Large intestine (tissue), 3 donors: ENCODE data around the gene USP17L11. TPM values are rescaled to one million over a fixed set of nuclear protein-coding genes. Genes with fewer than 3 reads are reported as not detected.
A peak's percentile ranks its signal among the peaks of the same experiment; 100 is the strongest.
"Not testable (repeated sequence)": the region's sequence is repeated elsewhere in the genome, so short reads cannot be mapped to it uniquely, and the experiment has no call there.

ENCODE experiments used
- DNase-seq, 2 donors: peaks; one replicate each; pipeline versions ENCODE4 v3.0.0 to v3.0.0-alpha.2; 2013
- H3K27ac ChIP-seq: one replicate; pipeline ENCODE4 v1.5.1; 2013; ENCODE audit warnings: low read length
- H3K27me3 ChIP-seq: 2 replicates; pipeline ENCODE4 v1.6.1; 2013; ENCODE audit warnings: low read length; ENCODE audit not compliant: control insufficient read depth, insufficient read depth
- H3K36me3 ChIP-seq: 2 replicates; pipeline ENCODE4 v1.6.1; 2013; ENCODE audit warnings: low read length; ENCODE audit not compliant: control insufficient read depth, insufficient read depth
- H3K4me1 ChIP-seq: one replicate; pipeline ENCODE4 v1.6.1; 2013; ENCODE audit warnings: low read length; ENCODE audit not compliant: control insufficient read depth, insufficient read depth
- H3K4me3 ChIP-seq: one replicate; pipeline ENCODE4 v1.5.1; 2013; ENCODE audit warnings: low read length
- H3K9me3 ChIP-seq: one replicate; pipeline ENCODE4 v1.6.1; 2013; ENCODE audit warnings: mild to moderate bottlenecking, low read depth, low read length, moderate library complexity; ENCODE audit not compliant: control insufficient read depth
- WGBS: methylation state at CpG from one replicate; pipeline ENCODE4 v1.1.5; 2013; ENCODE audit warnings: low lambda C conversion rate; ENCODE audit not compliant: insufficient coverage; 5-methylcytosine and 5-hydroxymethylcytosine counted together
- polyA plus RNA-seq: library from polyadenylated mRNA; unstranded; fragments of 120-200 nt; gene quantifications from one replicate; pipeline ENCODE4 v1.2.1, GENCODE V29; 2013

The USP17L11 gene
- polyA plus RNA-seq, 1 donor: not detected

DNA sequence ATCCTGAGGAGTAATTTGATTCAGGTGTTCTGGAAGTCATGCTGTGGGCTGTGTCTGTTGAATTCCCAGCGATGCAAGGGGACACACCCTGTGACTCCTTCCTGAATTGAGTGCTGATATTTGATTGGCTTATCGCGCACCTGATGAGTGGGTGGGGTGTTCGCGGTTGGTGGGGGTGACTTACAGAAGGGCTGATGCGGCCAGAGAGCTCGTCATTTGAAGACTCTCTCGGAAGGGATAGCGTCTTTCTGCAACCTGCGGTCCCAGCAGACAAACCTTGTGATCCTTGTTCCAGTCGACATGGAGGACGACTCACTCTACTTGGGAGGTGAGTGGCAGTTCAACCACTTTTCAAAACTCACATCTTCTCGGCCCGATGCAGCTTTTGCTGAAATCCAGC, 28.4 kb downstream of the USP17L11 start, which contains the start of gene USP17L17:
USP17L17 (plus strand) TSS at position 301 of the 400 bp plus-strand sequence; CDS start at position 301, 0 bp downstream.
- WGBS: no CpG with 5 or more reads among the region's 14 CpGs
- not testable (repeated sequence) for H3K27me3 ChIP-seq, H3K9me3 ChIP-seq, H3K27ac ChIP-seq, H3K4me3 ChIP-seq, H3K4me1 ChIP-seq, H3K36me3 ChIP-seq, DNase-seq

DNA sequence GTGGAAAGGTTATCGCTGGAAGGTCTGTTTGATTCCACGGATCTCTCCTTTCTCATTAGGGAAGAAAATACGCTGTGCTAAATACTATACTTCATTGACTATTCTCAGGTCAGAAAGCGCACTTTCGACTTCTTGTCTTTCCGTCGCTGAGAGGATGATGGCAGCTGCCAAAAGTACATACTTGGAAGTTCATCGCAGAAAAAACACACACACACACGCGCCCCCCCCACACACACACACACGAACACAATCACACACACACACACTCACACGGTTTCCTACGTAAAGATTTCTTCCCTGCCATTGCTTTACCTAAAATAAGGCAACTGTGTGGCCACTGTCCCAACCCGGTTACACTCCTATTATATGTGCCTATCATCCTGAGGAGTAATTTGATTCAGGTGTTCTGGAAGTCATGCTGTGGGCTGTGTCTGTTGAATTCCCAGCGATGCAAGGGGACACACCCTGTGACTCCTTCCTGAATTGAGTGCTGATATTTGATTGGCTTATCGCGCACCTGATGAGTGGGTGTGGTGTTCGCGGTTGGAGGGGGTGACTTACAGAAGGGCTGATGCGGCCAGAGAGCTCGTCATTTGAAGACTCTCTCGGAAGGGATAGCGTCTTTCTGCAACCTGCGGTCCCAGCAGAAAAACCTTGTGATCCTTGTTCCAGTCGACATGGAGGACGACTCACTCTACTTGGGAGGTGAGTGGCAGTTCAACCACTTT, 32.9 kb downstream of the USP17L11 start, which contains the start of gene USP17L18:
USP17L18 (plus strand) TSS at position 678 of the 728 bp plus-strand sequence; CDS start at position 678, 0 bp downstream.
- not testable (repeated sequence) for H3K4me3 ChIP-seq, H3K27me3 ChIP-seq, H3K36me3 ChIP-seq, H3K9me3 ChIP-seq, H3K4me1 ChIP-seq, H3K27ac ChIP-seq
- 80% methylated on average over 2 of the region's 26 CpGs for WGBS
- DNase-seq: peak in 1 of 2 donors; percentile 4

DNA sequence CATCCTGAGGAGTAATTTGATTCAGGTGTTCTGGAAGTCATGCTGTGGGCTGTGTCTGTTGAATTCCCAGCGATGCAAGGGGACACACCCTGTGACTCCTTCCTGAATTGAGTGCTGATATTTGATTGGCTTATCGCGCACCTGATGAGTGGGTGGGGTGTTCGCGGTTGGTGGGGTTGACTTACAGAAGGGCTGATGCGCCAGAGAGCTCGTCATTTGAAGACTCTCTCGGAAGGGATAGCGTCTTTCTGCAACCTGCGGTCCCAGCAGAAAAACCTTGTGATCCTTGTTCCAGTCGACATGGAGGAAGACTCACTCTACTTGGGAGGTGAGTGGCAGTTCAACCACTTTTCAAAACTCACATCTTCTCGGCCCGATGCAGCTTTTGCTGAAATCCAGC, 37.9 kb downstream of the USP17L11 start, which contains the start of gene USP17L19:
USP17L19 (plus strand) TSS at position 301 of the 400 bp plus-strand sequence; CDS start at position 301, 0 bp downstream.
- H3K27ac ChIP-seq, H3K4me1 ChIP-seq, H3K36me3 ChIP-seq, H3K4me3 ChIP-seq, H3K9me3 ChIP-seq, DNase-seq, H3K27me3 ChIP-seq: not testable (repeated sequence)
- WGBS: no CpG with 5 or more reads among the region's 13 CpGs

DNA sequence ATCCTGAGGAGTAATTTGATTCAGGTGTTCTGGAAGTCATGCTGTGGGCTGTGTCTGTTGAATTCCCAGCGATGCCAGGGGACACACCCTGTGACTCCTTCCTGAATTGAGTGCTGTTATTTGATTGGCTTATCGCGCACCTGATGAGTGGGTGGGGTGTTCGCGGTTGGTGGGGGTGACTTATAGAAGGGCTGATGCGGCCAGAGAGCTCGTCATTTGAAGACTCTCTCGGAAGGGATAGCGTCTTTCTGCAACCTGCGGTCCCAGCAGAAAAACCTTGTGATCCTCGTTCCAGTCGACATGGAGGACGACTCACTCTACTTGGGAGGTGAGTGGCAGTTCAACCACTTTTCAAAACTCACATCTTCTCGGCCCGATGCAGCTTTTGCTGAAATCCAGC, 42.6 kb downstream of the USP17L11 start, which contains the start of gene USP17L20:
USP17L20 (plus strand) TSS at position 301 of the 400 bp plus-strand sequence; CDS start at position 301, 0 bp downstream.
- H3K27ac ChIP-seq, DNase-seq, H3K27me3 ChIP-seq, H3K4me1 ChIP-seq, H3K4me3 ChIP-seq, H3K9me3 ChIP-seq, H3K36me3 ChIP-seq: not testable (repeated sequence)
- no CpG with 5 or more reads among the region's 15 CpGs for WGBS

DNA sequence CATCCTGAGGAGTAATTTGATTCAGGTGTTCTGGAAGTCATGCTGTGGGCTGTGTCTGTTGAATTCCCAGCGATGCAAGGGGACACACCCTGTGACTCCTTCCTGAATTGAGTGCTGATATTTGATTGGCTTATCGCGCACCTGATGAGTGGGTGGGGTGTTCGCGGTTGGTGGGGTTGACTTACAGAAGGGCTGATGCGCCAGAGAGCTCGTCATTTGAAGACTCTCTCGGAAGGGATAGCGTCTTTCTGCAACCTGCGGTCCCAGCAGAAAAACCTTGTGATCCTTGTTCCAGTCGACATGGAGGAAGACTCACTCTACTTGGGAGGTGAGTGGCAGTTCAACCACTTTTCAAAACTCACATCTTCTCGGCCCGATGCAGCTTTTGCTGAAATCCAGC, 47.4 kb downstream of the USP17L11 start, which contains the start of gene USP17L21:
USP17L21 (plus strand) TSS at position 301 of the 400 bp plus-strand sequence; CDS start at position 301, 0 bp downstream.
- not testable (repeated sequence) for H3K4me1 ChIP-seq, DNase-seq, H3K9me3 ChIP-seq, H3K27ac ChIP-seq, H3K36me3 ChIP-seq, H3K4me3 ChIP-seq, H3K27me3 ChIP-seq
- WGBS: no CpG with 5 or more reads among the region's 13 CpGs

Other genes starting within 250 kb of the USP17L11 start
- not detected for gene FAM90A26, start 45.0 kb upstream of the USP17L11 start, polyA plus RNA-seq
- gene USP17L10, start 4.7 kb upstream of the USP17L11 start, polyA plus RNA-seq: not detected
- gene USP17L12, start 4.7 kb downstream of the USP17L11 start, polyA plus RNA-seq: not detected
- gene USP17L13, start 9.5 kb downstream of the USP17L11 start, polyA plus RNA-seq: not detected
- gene USP17L15, start 19.0 kb downstream of the USP17L11 start, polyA plus RNA-seq: not detected
- not detected for gene USP17L17, start 28.5 kb downstream of the USP17L11 start, polyA plus RNA-seq
- gene USP17L18, start 33.2 kb downstream of the USP17L11 start, polyA plus RNA-seq: not detected
- not detected for gene USP17L19, start 38.0 kb downstream of the USP17L11 start, polyA plus RNA-seq
- not detected for gene USP17L20, start 42.7 kb downstream of the USP17L11 start, polyA plus RNA-seq
- gene USP17L21, start 47.5 kb downstream of the USP17L11 start, polyA plus RNA-seq: not detected
- not detected for gene USP17L22, start 52.2 kb downstream of the USP17L11 start, polyA plus RNA-seq
- not detected for gene USP17L24, start 109.8 kb downstream of the USP17L11 start, polyA plus RNA-seq
- not detected for gene USP17L25, start 114.5 kb downstream of the USP17L11 start, polyA plus RNA-seq
- not detected for gene USP17L26, start 119.3 kb downstream of the USP17L11 start, polyA plus RNA-seq
- gene USP17L5, start 124.0 kb downstream of the USP17L11 start, polyA plus RNA-seq: not detected
- gene USP17L27, start 128.7 kb downstream of the USP17L11 start, polyA plus RNA-seq: not detected
- not detected for gene USP17L28, start 133.5 kb downstream of the USP17L11 start, polyA plus RNA-seq
- not detected for gene USP17L29, start 138.2 kb downstream of the USP17L11 start, polyA plus RNA-seq
- gene USP17L30, start 147.7 kb downstream of the USP17L11 start, polyA plus RNA-seq: not detected
- not detected for gene DEFB131A, start 229.0 kb downstream of the USP17L11 start, polyA plus RNA-seq